K562 treated with DMSO at 1 percent for 12 hours (cell line): Measurements from ENCODE around the gene ZNF668. TPM values are rescaled to one million over a fixed set of nuclear protein-coding genes. Genes with fewer than 3 reads are reported as not detected.

ENCODE experiments used
- total RNA-seq: library from RNA; unstranded; fragments of 300-600 nt; gene quantifications from 2 replicates; pipeline ENCODE4 v1.2.3, GENCODE V29; 2022; ENCODE audit not compliant: insufficient read depth

Gene ZNF668
- 11.3 and 15.1 TPM in 2 replicates for total RNA-seq

GRCh38 chr16:31073970-31074813 lies at the start of gene ZNF668, which contains the start of gene ZNF646:
Gene ZNF668, minus strand, starts transcription at chr16:31074240. Its CDS starts 9,781 bp downstream, at chr16:31064459.
Gene ZNF646, plus strand, starts transcription at chr16:31074422. Its CDS starts 1,903 bp downstream, at chr16:31076325.

GRCh38 chr16:31117384-31118222 lies 43.6 kb upstream of the ZNF668 start, which contains the start of gene KAT8:
Gene KAT8, plus strand, starts transcription at chr16:31117664. Its CDS starts 18 bp downstream, at chr16:31117682.

GRCh38 chr16:31108035-31108793 lies 34.2 kb upstream of the ZNF668 start, which contains the start of gene BCKDK:
Gene BCKDK, plus strand, starts transcription at chr16:31108386. Its CDS starts 838 bp downstream, at chr16:31109224.

GRCh38 chr16:31094424-31095120 lies 20.5 kb upstream of the ZNF668 start, which contains the start of gene VKORC1:
Gene VKORC1, minus strand, starts transcription at chr16:31094797. Its CDS starts 68 bp downstream, at chr16:31094729.

GRCh38 chr16:31088459-31089183 lies 14.6 kb upstream of the ZNF668 start, which contains the start of gene PRSS53:
Gene PRSS53, minus strand, starts transcription at chr16:31088943. Its CDS starts 134 bp downstream, at chr16:31088809.

GRCh38 chr16:31032736-31033708 lies 41.0 kb downstream of the ZNF668 start, which contains the start of gene STX4:
Gene STX4, plus strand, starts transcription at chr16:31033558. Its CDS starts 248 bp downstream, at chr16:31033806.

Other genes starting within 250 kb of the ZNF668 start
- 34.7 and 37.0 TPM in 2 replicates for gene BCL7C, start 180.2 kb downstream of the ZNF668 start, total RNA-seq
- gene CTF1, start 177.6 kb downstream of the ZNF668 start, total RNA-seq = 2.3 and 4.4 TPM in 2 replicates
- 16.7 and 23.8 TPM in 2 replicates for gene FBXL19, start 150.7 kb downstream of the ZNF668 start, total RNA-seq
- gene ORAI3, start 125.2 kb downstream of the ZNF668 start, total RNA-seq = 60.2 and 70.0 TPM in 2 replicates
- 9.2 and 21.8 TPM in 2 replicates for gene SETD1A, start 116.5 kb downstream of the ZNF668 start, total RNA-seq
- 35.2 and 36.1 TPM in 2 replicates for gene HSD3B7, start 89.0 kb downstream of the ZNF668 start, total RNA-seq
- 0.32 and 0.64 TPM in 2 replicates for gene STX1B, start 63.6 kb downstream of the ZNF668 start, total RNA-seq
- gene STX4, start 40.7 kb downstream of the ZNF668 start, total RNA-seq = 34.6 and 51.0 TPM in 2 replicates
- gene ZNF646, start 182 bp upstream of the ZNF668 start, total RNA-seq = 4.9 and 20.4 TPM in 2 replicates
- gene PRSS53, start 14.7 kb upstream of the ZNF668 start, total RNA-seq = 0.90 and 4.8 TPM in 2 replicates
- gene VKORC1, start 20.6 kb upstream of the ZNF668 start, total RNA-seq = 174 and 195 TPM in 2 replicates
- 33.9 and 40.7 TPM in 2 replicates for gene BCKDK, start 34.1 kb upstream of the ZNF668 start, total RNA-seq
- gene KAT8, start 43.4 kb upstream of the ZNF668 start, total RNA-seq = 63.8 and 95.3 TPM in 2 replicates
- gene PRSS8, start 61.5 kb upstream of the ZNF668 start, total RNA-seq = 53.9 and 61.4 TPM in 2 replicates
- gene PRSS36, start 75.8 kb upstream of the ZNF668 start, total RNA-seq = 1.3 and 3.2 TPM in 2 replicates
- 164 and 238 TPM in 2 replicates for gene FUS, start 105.9 kb upstream of the ZNF668 start, total RNA-seq
- 66.1 and 82.3 TPM in 2 replicates for gene PYCARD, start 128.5 kb upstream of the ZNF668 start, total RNA-seq
- not detected in 2 replicates for gene TRIM72, start 139.9 kb upstream of the ZNF668 start, total RNA-seq
- gene PYDC1, start 142.9 kb upstream of the ZNF668 start, total RNA-seq = not detected in 2 replicates
- 1.9 and 5.0 TPM in 2 replicates for gene ITGAM, start 185.7 kb upstream of the ZNF668 start, total RNA-seq